Nephron (organoid): ENCODE measurements around the gene LAPTM5.

Experiments used
- H3K27ac Mint-ChIP-seq, 3 experiments: 2 replicates each; pipeline ENCODE4 v1.8.0; 2020; ENCODE audit warnings: mixed read lengths in 3 of 3, mild to moderate bottlenecking in 2 of 3, moderate library complexity in 1 of 3
- H3K27me3 Mint-ChIP-seq: 2 replicates; pipeline ENCODE4 v1.8.0; 2021; ENCODE audit warnings: low read depth, mild to moderate bottlenecking, moderate library complexity, mixed read lengths
- H3K36me3 Mint-ChIP-seq: 2 replicates; pipeline ENCODE4 v1.8.0; 2020; ENCODE audit warnings: low read depth, mixed read lengths
- H3K4me1 Mint-ChIP-seq: 2 replicates; pipeline ENCODE4 v1.8.0; 2020; ENCODE audit warnings: mixed read lengths
- H3K4me3 Mint-ChIP-seq, 3 experiments: 2 replicates each; pipeline ENCODE4 v1.8.0; 2020; ENCODE audit warnings: mild to moderate bottlenecking in 3 of 3, mixed read lengths in 3 of 3, moderate library complexity in 2 of 3
- H3K9me3 Mint-ChIP-seq: 2 replicates; pipeline ENCODE4 v1.8.0; 2020; ENCODE audit warnings: mixed read lengths
- TF ChIP-seq, protein P1 (sequence below), 3 experiments: fragments of 200-600 bp; sonication (generic); IDR thresholded peaks; one replicate each; pipeline ENCODE4 v1.5.0; 2021; ENCODE audit warnings: antibody characterized with exemption in 3 of 3; ENCODE audit not compliant: unreplicated experiment in 3 of 3

LAPTM5 gene

DNA sequence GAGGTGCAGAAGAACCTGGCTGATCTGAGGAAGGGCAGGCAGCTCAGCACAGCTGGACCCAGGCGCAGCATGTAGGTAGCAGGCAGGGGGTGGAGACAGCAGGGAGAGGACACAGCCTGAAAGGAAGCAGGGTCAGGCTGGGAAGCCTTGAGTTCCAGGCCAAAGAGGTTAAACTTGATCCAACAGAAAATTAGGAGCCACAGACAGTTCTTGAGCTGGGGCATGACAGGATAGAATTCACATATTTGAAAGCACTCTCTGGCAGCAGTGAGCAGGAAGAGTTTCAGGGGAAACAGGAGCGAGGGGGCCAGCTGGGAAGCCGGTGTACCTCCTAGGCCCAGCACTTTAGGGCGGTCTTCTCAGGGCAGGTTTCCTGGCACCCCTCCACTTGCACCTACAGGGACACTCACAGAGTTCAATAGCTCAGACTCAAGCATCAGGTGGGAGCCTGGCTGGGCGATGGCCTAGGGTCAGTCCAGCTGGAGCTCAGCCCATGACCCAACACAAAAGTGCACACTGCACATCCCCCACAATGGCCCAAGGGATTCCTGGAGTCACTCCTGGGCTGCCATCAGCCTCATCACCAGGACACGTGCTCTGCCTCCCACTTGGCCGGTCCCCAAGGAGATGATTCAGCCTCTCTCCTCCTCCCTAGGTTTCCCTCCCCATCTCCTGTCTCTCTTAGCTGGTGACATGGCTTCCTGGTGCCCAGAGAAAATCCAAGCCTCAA lies 56.9 kb downstream of the LAPTM5 start:
- TF ChIP-seq, protein P1, sequence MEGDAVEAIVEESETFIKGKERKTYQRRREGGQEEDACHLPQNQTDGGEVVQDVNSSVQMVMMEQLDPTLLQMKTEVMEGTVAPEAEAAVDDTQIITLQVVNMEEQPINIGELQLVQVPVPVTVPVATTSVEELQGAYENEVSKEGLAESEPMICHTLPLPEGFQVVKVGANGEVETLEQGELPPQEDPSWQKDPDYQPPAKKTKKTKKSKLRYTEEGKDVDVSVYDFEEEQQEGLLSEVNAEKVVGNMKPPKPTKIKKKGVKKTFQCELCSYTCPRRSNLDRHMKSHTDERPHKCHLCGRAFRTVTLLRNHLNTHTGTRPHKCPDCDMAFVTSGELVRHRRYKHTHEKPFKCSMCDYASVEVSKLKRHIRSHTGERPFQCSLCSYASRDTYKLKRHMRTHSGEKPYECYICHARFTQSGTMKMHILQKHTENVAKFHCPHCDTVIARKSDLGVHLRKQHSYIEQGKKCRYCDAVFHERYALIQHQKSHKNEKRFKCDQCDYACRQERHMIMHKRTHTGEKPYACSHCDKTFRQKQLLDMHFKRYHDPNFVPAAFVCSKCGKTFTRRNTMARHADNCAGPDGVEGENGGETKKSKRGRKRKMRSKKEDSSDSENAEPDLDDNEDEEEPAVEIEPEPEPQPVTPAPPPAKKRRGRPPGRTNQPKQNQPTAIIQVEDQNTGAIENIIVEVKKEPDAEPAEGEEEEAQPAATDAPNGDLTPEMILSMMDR (IDR thresholded peaks at IDR 0.05; ENCODE audit: unreplicated experiment in 3 of 3), result no peak
- peaks cover 22% of the 10 kb centered on the region for H3K4me1 Mint-ChIP-seq
- H3K36me3 Mint-ChIP-seq, result no peaks in the 10 kb centered on the region
- no peak overlapping the region for H3K4me3 Mint-ChIP-seq
- no peaks in the 10 kb centered on the region for H3K9me3 Mint-ChIP-seq
- no peak overlapping the region for H3K27ac Mint-ChIP-seq
- peaks cover 7% of the 10 kb centered on the region for H3K27me3 Mint-ChIP-seq

DNA sequence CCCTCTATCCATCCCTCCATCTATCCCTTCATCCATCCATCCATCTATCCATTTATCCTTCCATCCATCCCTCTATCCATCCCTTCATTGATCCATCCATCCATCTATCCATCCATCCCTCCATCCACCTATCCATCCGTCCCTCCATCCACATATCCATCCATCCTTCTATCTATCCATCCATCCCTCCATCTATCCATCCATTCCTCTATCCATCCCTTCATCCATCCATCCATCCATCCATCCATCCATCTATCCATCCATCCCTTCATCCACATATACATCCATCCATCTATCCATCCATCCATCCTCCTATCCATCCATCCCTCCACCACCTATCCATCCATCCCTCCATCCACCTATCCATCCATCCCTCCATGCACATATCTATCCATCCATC lies 57.8 kb downstream of the LAPTM5 start:
- Mint-ChIP-seq H3K27me3 (peaks cover 3% of the 10 kb centered on the region), H3K36me3 (no peaks in the 10 kb centered on the region)
- TF ChIP-seq, protein P1 (IDR thresholded peaks at IDR 0.05; ENCODE audit: unreplicated experiment in 3 of 3), result no peak

DNA sequence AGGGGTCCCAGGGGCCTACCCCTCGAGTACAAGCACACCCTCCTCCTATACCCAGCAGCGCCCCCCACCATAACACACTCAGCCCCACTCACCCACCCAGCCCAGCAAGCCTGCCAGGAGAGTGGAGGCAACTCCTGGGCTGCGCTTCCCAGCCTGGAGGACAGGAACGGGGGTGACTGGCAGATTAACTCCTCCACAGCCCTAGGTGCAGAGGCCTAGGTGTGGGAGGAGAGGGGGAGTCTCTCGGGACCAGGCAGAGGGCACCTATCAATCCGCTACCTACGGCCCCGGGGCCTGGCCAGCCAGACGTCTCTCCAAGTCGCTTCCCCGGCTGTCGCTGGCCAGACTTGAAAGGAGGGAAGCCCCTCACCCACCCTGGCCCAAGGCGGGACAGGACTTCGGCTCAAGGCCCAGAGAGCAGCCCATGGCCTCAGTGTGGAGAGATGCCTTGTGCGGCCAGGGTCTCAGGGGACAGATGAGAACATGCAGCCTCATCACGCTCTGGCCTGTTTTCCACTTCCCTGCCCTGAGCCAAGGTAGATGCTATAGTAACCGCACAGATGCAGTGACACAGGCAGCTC lies 59.1 kb downstream of the LAPTM5 start:
- Mint-ChIP-seq H3K36me3 (no peaks in the 10 kb centered on the region), H3K4me1 (peaks cover 38% of the 10 kb centered on the region), H3K4me3 (no peak overlapping the region), H3K9me3 (no peaks in the 10 kb centered on the region), H3K27me3 (peaks cover 9% of the 10 kb centered on the region), H3K27ac (no peak overlapping the region)
- TF ChIP-seq, protein P1 (IDR thresholded peaks at IDR 0.05; ENCODE audit: unreplicated experiment in 3 of 3), result no peak

More for the DNA sequence above, 57.8 kb downstream of the LAPTM5 start:
- Mint-ChIP-seq H3K9me3 (no peaks in the 10 kb centered on the region), H3K4me1 (peaks cover 28% of the 10 kb centered on the region), H3K27ac (no peak overlapping the region), H3K4me3 (no peak overlapping the region)

- H3K27ac Mint-ChIP-seq, result no peak overlapping the region
- no peaks in the 10 kb centered on the region for H3K36me3 Mint-ChIP-seq
- H3K9me3 Mint-ChIP-seq, result no peaks in the 10 kb centered on the region
- peaks cover 39% of the 10 kb centered on the region for H3K4me1 Mint-ChIP-seq
- TF ChIP-seq, protein P1 (IDR thresholded peaks at IDR 0.05; ENCODE audit: unreplicated experiment in 3 of 3), result no peak
- no peak overlapping the region for H3K4me3 Mint-ChIP-seq
- peaks cover 9% of the 10 kb centered on the region for H3K27me3 Mint-ChIP-seq
Measured at GRCh38 chr1:30697571-30698376, 59.8 kb downstream of the LAPTM5 start.

DNA sequence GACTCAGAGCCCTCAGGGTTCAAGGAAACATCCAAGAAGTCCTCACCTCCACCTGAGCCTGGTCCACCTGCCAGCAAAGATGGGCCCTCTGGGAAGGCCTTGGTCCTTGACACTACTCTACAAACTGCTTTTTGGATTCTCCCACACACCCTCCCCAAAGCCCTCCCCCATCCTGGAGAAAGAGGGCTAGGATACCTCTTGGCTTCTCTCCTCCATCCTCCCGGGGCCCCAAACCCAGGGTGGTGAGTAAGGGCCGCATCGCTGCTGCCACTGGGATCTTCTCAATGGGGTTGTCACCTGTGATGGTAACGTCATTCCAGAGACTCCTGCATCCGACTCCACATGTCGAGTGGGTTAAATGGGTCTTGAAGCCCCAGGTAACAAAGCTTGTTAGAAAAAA lies 60.7 kb downstream of the LAPTM5 start:
- Mint-ChIP-seq H3K36me3 (no peaks in the 10 kb centered on the region), H3K9me3 (no peaks in the 10 kb centered on the region), H3K27me3 (peaks cover 9% of the 10 kb centered on the region), H3K27ac (no peak overlapping the region), H3K4me3 (no peak overlapping the region), H3K4me1 (peaks cover 41% of the 10 kb centered on the region)
- TF ChIP-seq, protein P1 (IDR thresholded peaks at IDR 0.05; ENCODE audit: unreplicated experiment in 3 of 3), result no peak
